CD4-positive, alpha-beta T cell (primary cell): ENCODE results near the gene PDE6C. TPM values are rescaled to one million over a fixed set of nuclear protein-coding genes. Genes with fewer than 3 reads are reported as not detected.

ENCODE experiments used
- ATAC-seq: fragments of 200-7000 bp; cut with Tn5 transposase; one replicate; pipeline ENCODE4 v1.10.0; 2022; ENCODE audit warnings: mild to moderate bottlenecking; ENCODE audit not compliant: poor library complexity
- CTCF ChIA-PET: fragments of 350-600 bp; sonication (Branson Sonifier 250); formaldehyde crosslinking; loops from one replicate; lab custom pipeline; 2021; ENCODE audit warnings: antibody characterized with exemption, inconsistent platforms; lab: Charles Lee
- POLR2A ChIA-PET: fragments of 350-600 bp; sonication (Branson Sonifier 250); formaldehyde crosslinking; loops from one replicate; lab custom pipeline; 2021; ENCODE audit warnings: antibody characterized with exemption, inconsistent platforms; lab: Charles Lee
- DNase-seq, 14 experiments: peaks; one replicate each; pipeline ENCODE4 v3.0.0-alpha.2; 2013 to 2020; ENCODE audit warnings: mixed read lengths in 2 of 14
- H3K27ac ChIP-seq, 2 donors: one replicate each; pipeline versions ENCODE4 v1.5.1 to v1.7.0; 2013; ENCODE audit warnings: low read length in 2 of 2, low read depth in 1 of 2, mild to moderate bottlenecking in 1 of 2
- H3K27me3 ChIP-seq, 2 experiments: 1 replicate in 1 of 2; 2 replicates in 1 of 2; pipeline versions ENCODE4 v1.6.1 to v1.7.0; 2013; ENCODE audit warnings: low read length in 2 of 2, control low read depth in 1 of 2, mild to moderate bottlenecking in 1 of 2, moderate library complexity in 1 of 2; ENCODE audit not compliant: insufficient read depth in 2 of 2, control insufficient read depth in 1 of 2
- H3K36me3 ChIP-seq: one replicate; pipeline ENCODE4 v1.6.1; 2013; ENCODE audit warnings: low read length, control low read depth; ENCODE audit not compliant: insufficient read depth
- H3K4me1 ChIP-seq: one replicate; pipeline ENCODE4 v1.6.1; 2013; ENCODE audit warnings: low read length, control low read depth; ENCODE audit not compliant: insufficient read depth
- H3K4me3 ChIP-seq: one replicate; pipeline ENCODE4 v1.5.1; 2013; ENCODE audit warnings: mild to moderate bottlenecking, low read length, moderate library complexity
- H3K9me3 ChIP-seq, 2 experiments: 1 replicate in 1 of 2; 2 replicates in 1 of 2; pipeline versions ENCODE4 v1.6.1 to v1.7.0; 2013; ENCODE audit warnings: low read length in 2 of 2, mild to moderate bottlenecking in 2 of 2, control low read depth in 1 of 2, moderate library complexity in 1 of 2; ENCODE audit not compliant: control insufficient read depth in 1 of 2, insufficient read depth in 1 of 2
- H3K27ac Mint-ChIP-seq: one replicate; pipeline ENCODE4 v1.8.0; 2020; ENCODE audit warnings: mixed read lengths
- H3K27me3 Mint-ChIP-seq: one replicate; pipeline ENCODE4 v1.8.0; 2021; ENCODE audit warnings: mixed read lengths
- H3K36me3 Mint-ChIP-seq: one replicate; pipeline ENCODE4 v1.8.0; 2021; ENCODE audit warnings: low read depth, mixed read lengths
- H3K4me1 Mint-ChIP-seq: one replicate; pipeline ENCODE4 v1.8.0; 2021; ENCODE audit warnings: low read depth, mixed read lengths
- H3K4me3 Mint-ChIP-seq: one replicate; pipeline ENCODE4 v1.8.0; 2020; ENCODE audit warnings: mild to moderate bottlenecking, mixed read lengths
- H3K9me3 Mint-ChIP-seq: one replicate; pipeline ENCODE4 v1.8.0; 2020; ENCODE audit warnings: mixed read lengths
- CTCF ChIP-seq: fragments of 200-600 bp; IDR thresholded peaks from one replicate; pipeline ENCODE4 v1.8.0; 2022; ENCODE audit warnings: antibody characterized with exemption, mild to moderate bottlenecking
- intact Hi-C, 2 experiments: fragments of 100-400 bp; cut with DNase I in 1 of 2; cut with micrococcal nuclease in 1 of 2; formaldehyde crosslinking; loops; one replicate each; pipeline versions ENCODE4 v1.15.1 to v1.9.0; 2023 to 2025; cut with DNase I, micrococcal nuclease
- total RNA-seq, 174 experiments: library from RNA in 2 of 174; stranded (reverse) in 2 of 174; gene quantifications; one replicate each; pipeline ENCODE4 v1.2.3 and lab custom pipeline; 2021 to 2026

Gene PDE6C
- total RNA-seq, 2 experiments from 2014 or later: not detected

- intact Hi-C loops: no loop called here
- Histone ChIP-seq H3K9me3 (no peaks in the 10 kb centered on the region), H3K4me3 (no peak overlapping the region), H3K27me3 (no peaks in the 10 kb centered on the region), H3K27ac (no peak overlapping the region), H3K4me1 (no peaks in the 10 kb centered on the region), H3K36me3 (peaks cover 72% of the 10 kb centered on the region)
- Mint-ChIP-seq H3K27me3 (no peaks in the 10 kb centered on the region), H3K4me3 (no peak overlapping the region), H3K4me1 (peaks cover 4% of the 10 kb centered on the region), H3K36me3 (peaks cover 71% of the 10 kb centered on the region), H3K27ac (no peak overlapping the region), H3K9me3 (no peaks in the 10 kb centered on the region)
- DNase-seq (no peak), ATAC-seq (no peak)
- CTCF ChIA-PET: no interaction called here
- no peak for TF ChIP-seq CTCF
- POLR2A ChIA-PET: no interaction called here
Measured at GRCh38 chr10:93672890-93673289, 60.6 kb downstream of the PDE6C start.

- no peak overlapping the region for H3K27ac Mint-ChIP-seq
- Histone ChIP-seq H3K9me3 (no peaks in the 10 kb centered on the region), H3K27me3 (no peaks in the 10 kb centered on the region), H3K4me1 (no peaks in the 10 kb centered on the region), H3K4me3 (no peak overlapping the region), H3K36me3 (peaks cover 71% of the 10 kb centered on the region), H3K27ac (no peak overlapping the region)
- DNase-seq (no peak), ATAC-seq (no peak)
- CTCF ChIA-PET: no interaction called here
- no peak overlapping the region for H3K4me3 Mint-ChIP-seq
- peaks cover 4% of the 10 kb centered on the region for H3K4me1 Mint-ChIP-seq
- no peak for TF ChIP-seq CTCF
- POLR2A ChIA-PET: no interaction called here
- H3K9me3 Mint-ChIP-seq: no peaks in the 10 kb centered on the region
- H3K36me3 Mint-ChIP-seq: peaks cover 62% of the 10 kb centered on the region
- H3K27me3 Mint-ChIP-seq: no peaks in the 10 kb centered on the region
- intact Hi-C loops: no loop called here
Measured at GRCh38 chr10:93673791-93674190, 61.5 kb downstream of the PDE6C start.

- H3K27me3 Mint-ChIP-seq: no peaks in the 10 kb centered on the region
- Histone ChIP-seq H3K27ac (no peak overlapping the region), H3K27me3 (no peaks in the 10 kb centered on the region), H3K4me1 (no peaks in the 10 kb centered on the region), H3K9me3 (no peaks in the 10 kb centered on the region), H3K36me3 (peaks cover 50% of the 10 kb centered on the region), H3K4me3 (no peak overlapping the region)
- CTCF ChIA-PET: no interaction called here
- no peak for TF ChIP-seq CTCF
- H3K4me3 Mint-ChIP-seq: no peak overlapping the region
- peaks cover 26% of the 10 kb centered on the region for H3K36me3 Mint-ChIP-seq
- intact Hi-C loops: no loop called here
- DNase-seq (no peak), ATAC-seq (no peak)
- H3K4me1 Mint-ChIP-seq: peaks cover 4% of the 10 kb centered on the region
- POLR2A ChIA-PET: no interaction called here
- H3K27ac Mint-ChIP-seq: no peak overlapping the region
- no peaks in the 10 kb centered on the region for H3K9me3 Mint-ChIP-seq
Measured at GRCh38 chr10:93678386-93678785, 66.0 kb downstream of the PDE6C start.
